ENCODE results near the gene CDH22.
A peak's percentile ranks its signal among the peaks of the same experiment; 100 is the strongest.

Gene CDH22

GRCh38 chr20:46260480-46260879 lies 47.8 kb downstream of the CDH22 start:
- H3K4me1 ChIP-seq (ENCODE audit: control insufficient read depth, insufficient read depth, low read length), result peaks cover 29% of the 10 kb centered on the region
- H3K4me3 ChIP-seq (ENCODE audit: low read length), result no peak overlapping the region
- no peak for DNase-seq (ENCODE audit: low read depth)
- no peaks in the 10 kb centered on the region for H3K36me3 ChIP-seq (ENCODE audit: control insufficient read depth, insufficient read depth, low read length, severe bottlenecking)
- peaks cover 50% of the 10 kb centered on the region for H3K27me3 ChIP-seq (replicated peaks; ENCODE audit: control insufficient read depth, insufficient read depth, low read length)
- H3K9me3 ChIP-seq (ENCODE audit: control insufficient read depth, low read length), result no peaks in the 10 kb centered on the region
- peak overlapping the region; percentile 44 for H3K9ac ChIP-seq (ENCODE audit: low read length)

- Histone ChIP-seq H3K4me1 (ENCODE audit: control insufficient read depth, insufficient read depth, low read length) (peaks cover 29% of the 10 kb centered on the region), H3K36me3 (ENCODE audit: control insufficient read depth, insufficient read depth, low read length, severe bottlenecking) (no peaks in the 10 kb centered on the region), H3K9me3 (ENCODE audit: control insufficient read depth, low read length) (no peaks in the 10 kb centered on the region), H3K4me3 (ENCODE audit: low read length) (no peak overlapping the region), H3K9ac (ENCODE audit: low read length) (no peak overlapping the region), H3K27me3 (replicated peaks; ENCODE audit: control insufficient read depth, insufficient read depth, low read length) (peaks cover 48% of the 10 kb centered on the region)
- DNase-seq (ENCODE audit: low read depth), result no peak
Observed at GRCh38 chr20:46259260-46259859, 48.9 kb downstream of the CDH22 start.

DNA sequence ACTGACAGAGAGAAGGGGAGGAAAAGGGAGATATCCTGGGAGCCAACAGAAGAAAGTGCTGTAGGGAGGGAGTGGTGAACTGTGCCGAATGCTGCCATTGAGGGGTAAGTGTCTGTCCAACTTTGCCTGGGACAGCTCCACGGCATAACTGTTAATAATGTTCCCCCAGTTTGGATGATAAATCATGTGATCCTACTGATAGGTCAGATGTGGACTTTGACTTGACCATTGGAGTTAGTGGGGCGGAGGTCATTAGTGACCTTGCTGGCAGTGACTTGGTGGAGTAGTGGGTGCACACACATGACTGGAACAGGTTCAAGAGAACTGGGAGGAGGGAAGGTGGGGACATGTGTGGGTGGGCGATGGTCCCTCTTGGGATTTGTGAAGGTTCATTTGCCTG lies 50.4 kb downstream of the CDH22 start:
- Histone ChIP-seq H3K27me3 (replicated peaks; ENCODE audit: control insufficient read depth, insufficient read depth, low read length) (peaks cover 48% of the 10 kb centered on the region), H3K36me3 (ENCODE audit: control insufficient read depth, insufficient read depth, low read length, severe bottlenecking) (no peaks in the 10 kb centered on the region), H3K4me1 (ENCODE audit: control insufficient read depth, insufficient read depth, low read length) (peaks cover 25% of the 10 kb centered on the region), H3K9me3 (ENCODE audit: control insufficient read depth, low read length) (no peaks in the 10 kb centered on the region), H3K4me3 (ENCODE audit: low read length) (no peak overlapping the region), H3K9ac (ENCODE audit: low read length) (no peak overlapping the region)
- no peak for DNase-seq (ENCODE audit: low read depth)

DNA sequence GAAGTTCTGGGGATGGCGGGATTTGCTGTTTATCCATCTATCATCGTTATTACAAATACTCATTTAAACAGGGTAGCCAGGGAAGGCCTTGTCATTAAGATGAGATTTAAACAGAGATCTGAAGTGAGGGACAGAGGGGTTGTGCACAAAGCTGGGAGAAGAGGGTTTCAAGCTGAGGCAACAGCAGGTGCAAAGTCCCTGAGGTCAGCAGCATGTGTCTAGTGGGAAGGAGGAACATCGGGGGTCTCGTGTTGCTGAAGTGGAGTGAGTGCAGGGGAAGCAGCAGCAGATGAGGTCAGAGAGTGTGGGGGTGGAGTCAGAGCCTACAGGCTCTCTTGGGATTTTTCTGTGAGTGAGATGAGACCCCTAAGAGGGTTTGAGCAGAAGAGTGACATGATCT lies 52.0 kb downstream of the CDH22 start:
- Histone ChIP-seq H3K4me1 (ENCODE audit: control insufficient read depth, insufficient read depth, low read length) (peaks cover 14% of the 10 kb centered on the region), H3K9ac (ENCODE audit: low read length) (no peak overlapping the region), H3K9me3 (ENCODE audit: control insufficient read depth, low read length) (no peaks in the 10 kb centered on the region), H3K4me3 (ENCODE audit: low read length) (no peak overlapping the region), H3K27me3 (replicated peaks; ENCODE audit: control insufficient read depth, insufficient read depth, low read length) (peaks cover 58% of the 10 kb centered on the region), H3K36me3 (ENCODE audit: control insufficient read depth, insufficient read depth, low read length, severe bottlenecking) (no peaks in the 10 kb centered on the region)
- DNase-seq (ENCODE audit: low read depth), result no peak

DNA sequence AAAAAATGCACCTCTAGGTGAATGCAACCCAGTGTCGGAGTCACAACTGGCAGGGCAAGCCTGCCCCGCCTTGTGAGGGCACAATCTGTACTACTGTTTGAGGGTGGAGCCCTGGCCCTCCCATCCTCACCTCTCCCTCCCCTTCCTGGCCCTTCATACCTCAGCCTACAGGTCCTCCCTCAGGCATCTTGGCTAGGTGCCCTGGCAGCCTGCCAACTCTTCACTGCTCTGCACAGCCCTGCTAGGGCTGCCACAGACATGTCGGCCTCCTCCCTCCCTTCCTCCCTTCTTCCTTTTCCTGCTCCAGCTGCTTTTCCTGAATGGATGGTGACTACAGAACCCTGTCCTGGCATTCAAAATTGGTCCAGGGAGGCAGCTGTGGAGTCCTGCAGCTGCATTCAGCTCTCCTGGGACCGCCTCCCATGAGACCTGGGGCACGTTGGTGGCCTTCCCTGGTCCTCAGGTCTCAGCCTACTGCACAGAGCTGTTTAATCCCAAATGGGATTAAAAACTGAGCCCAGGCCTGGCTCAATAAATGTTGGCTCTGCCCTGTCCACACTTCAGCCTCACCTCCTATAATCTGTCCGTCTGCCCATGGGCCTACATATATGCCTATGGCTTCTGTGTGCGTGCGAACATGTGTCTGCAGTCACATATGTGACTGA lies 52.7 kb downstream of the CDH22 start:
- Histone ChIP-seq H3K27me3 (replicated peaks; ENCODE audit: control insufficient read depth, insufficient read depth, low read length) (peaks cover 63% of the 10 kb centered on the region), H3K4me1 (ENCODE audit: control insufficient read depth, insufficient read depth, low read length) (peaks cover 8% of the 10 kb centered on the region), H3K36me3 (ENCODE audit: control insufficient read depth, insufficient read depth, low read length, severe bottlenecking) (no peaks in the 10 kb centered on the region), H3K4me3 (ENCODE audit: low read length) (no peak overlapping the region), H3K9me3 (ENCODE audit: control insufficient read depth, low read length) (no peaks in the 10 kb centered on the region), H3K9ac (ENCODE audit: low read length) (no peak overlapping the region)
- no peak for DNase-seq (ENCODE audit: low read depth)

DNA sequence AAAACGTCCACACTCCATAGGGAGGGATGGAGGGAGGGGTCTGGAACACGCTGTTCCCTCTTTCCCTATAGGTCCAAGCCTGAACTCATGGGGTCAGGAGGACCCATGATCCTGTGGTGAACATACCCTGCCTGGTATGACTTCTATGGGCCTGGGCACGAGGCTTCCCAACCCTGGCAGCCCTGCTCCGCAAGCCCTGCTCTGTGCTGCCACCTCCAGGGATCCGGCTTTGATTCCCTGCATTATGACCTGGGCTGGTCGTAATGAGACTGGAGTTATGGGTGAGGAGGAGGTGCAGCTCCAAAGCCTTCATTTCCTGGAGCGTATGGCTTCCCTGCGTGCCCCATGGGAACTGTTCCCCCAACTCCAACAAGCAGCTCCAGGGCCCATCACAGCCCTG lies 54.9 kb downstream of the CDH22 start:
- peak; percentile 3 for DNase-seq (ENCODE audit: low read depth)
- no peaks in the 10 kb centered on the region for H3K9me3 ChIP-seq (ENCODE audit: control insufficient read depth, low read length)
- no peaks in the 10 kb centered on the region for H3K4me1 ChIP-seq (ENCODE audit: control insufficient read depth, insufficient read depth, low read length)
- no peak overlapping the region for H3K9ac ChIP-seq (ENCODE audit: low read length)
- H3K36me3 ChIP-seq (ENCODE audit: control insufficient read depth, insufficient read depth, low read length, severe bottlenecking), result no peaks in the 10 kb centered on the region
- H3K27me3 ChIP-seq (replicated peaks; ENCODE audit: control insufficient read depth, insufficient read depth, low read length), result peaks cover 72% of the 10 kb centered on the region
- H3K4me3 ChIP-seq (ENCODE audit: low read length), result no peak overlapping the region

DNA sequence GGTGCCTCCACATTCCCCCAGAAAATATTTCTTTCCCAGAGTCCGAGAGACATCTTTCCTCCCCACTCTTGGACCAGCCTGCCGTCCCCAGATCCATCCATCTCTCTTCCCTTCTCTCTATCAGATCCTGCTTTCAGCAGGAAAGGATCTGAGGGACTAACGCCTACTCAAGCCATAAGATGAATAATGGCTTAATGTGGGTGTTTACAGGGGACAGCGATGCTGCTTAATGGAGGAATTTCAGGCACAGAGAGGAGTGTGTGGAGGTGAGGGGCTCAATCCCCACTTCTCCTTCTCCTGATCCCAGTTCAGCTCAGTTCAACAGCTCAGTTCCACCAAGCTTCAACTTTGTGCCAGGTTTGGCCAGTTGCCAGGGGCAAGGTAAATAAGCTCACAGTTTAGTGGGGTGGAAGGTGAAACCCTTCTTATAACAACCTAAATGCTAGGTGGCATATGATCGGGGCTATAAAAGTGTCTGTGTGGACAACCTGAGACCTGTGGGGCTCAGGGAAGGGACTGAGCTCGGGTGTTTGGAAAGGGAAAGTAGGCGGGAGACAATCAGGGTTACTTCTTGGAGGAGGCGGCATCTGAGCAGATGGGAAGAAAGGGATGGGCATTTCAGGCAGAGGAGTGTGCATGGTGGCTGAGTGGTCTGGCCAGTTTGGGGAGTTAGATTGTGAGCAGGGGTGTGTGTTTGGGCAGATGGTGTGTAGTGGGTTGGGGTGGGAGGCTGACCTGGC lies 55.8 kb downstream of the CDH22 start:
- no peak overlapping the region for H3K4me3 ChIP-seq (ENCODE audit: low read length)
- no peak overlapping the region for H3K9ac ChIP-seq (ENCODE audit: low read length)
- DNase-seq (ENCODE audit: low read depth), result no peak
- peaks cover 71% of the 10 kb centered on the region for H3K27me3 ChIP-seq (replicated peaks; ENCODE audit: control insufficient read depth, insufficient read depth, low read length)
- no peaks in the 10 kb centered on the region for H3K36me3 ChIP-seq (ENCODE audit: control insufficient read depth, insufficient read depth, low read length, severe bottlenecking)
- H3K9me3 ChIP-seq (ENCODE audit: control insufficient read depth, low read length), result no peaks in the 10 kb centered on the region
- H3K4me1 ChIP-seq (ENCODE audit: control insufficient read depth, insufficient read depth, low read length), result no peaks in the 10 kb centered on the region

DNA sequence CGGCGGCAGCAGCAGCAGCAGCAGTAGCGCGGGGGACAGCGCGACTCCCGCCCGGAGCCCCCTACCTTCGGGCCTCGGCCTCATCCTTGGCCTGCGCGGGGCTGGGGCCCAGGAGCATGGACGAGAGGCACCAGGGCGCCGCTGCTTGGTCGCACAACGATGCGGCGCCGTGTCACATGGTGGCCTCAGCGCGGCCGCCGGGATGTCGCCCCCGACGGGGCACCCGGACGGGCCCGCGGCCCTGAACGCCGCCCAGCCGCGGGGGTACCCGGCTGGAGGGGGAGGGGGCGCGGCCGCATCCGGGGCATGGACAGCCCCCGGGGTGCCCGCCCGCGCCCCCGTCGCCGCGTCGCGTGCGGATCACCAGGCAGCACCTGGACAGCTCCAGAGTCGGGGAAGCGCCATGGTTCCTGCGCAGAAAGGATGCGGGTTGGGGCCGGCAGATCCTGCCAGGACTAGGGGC lies 57.1 kb downstream of the CDH22 start:
- H3K9me3 ChIP-seq (ENCODE audit: control insufficient read depth, low read length), result no peaks in the 10 kb centered on the region
- H3K36me3 ChIP-seq (ENCODE audit: control insufficient read depth, insufficient read depth, low read length, severe bottlenecking), result no peaks in the 10 kb centered on the region
- H3K27me3 ChIP-seq (replicated peaks; ENCODE audit: control insufficient read depth, insufficient read depth, low read length), result peaks cover 77% of the 10 kb centered on the region
- no peak overlapping the region for H3K9ac ChIP-seq (ENCODE audit: low read length)
- no peaks in the 10 kb centered on the region for H3K4me1 ChIP-seq (ENCODE audit: control insufficient read depth, insufficient read depth, low read length)
- no peak overlapping the region for H3K4me3 ChIP-seq (ENCODE audit: low read length)
- no peak for DNase-seq (ENCODE audit: low read depth)

DNA sequence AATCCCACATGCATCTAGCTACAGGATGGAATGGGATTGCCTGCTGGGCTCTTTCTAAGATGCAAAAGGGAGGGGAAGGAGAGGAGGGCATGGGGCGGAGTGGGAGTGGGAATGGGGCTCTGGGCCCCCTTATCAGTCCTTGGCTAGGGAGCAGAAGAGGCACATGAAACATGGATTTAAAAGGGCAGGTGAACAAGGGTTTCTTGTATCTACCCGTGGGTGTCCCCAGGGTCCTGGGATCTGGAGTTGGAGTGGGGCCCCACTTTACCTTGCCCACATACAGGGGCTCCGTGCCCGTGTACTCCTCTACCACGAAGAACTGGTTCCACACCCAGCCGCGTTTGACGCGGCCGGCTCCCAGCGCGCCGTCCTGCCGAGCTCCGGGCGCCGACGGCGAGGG lies 57.5 kb downstream of the CDH22 start:
- Histone ChIP-seq H3K4me1 (ENCODE audit: control insufficient read depth, insufficient read depth, low read length) (no peaks in the 10 kb centered on the region), H3K4me3 (ENCODE audit: low read length) (no peak overlapping the region), H3K9me3 (ENCODE audit: control insufficient read depth, low read length) (no peaks in the 10 kb centered on the region), H3K36me3 (ENCODE audit: control insufficient read depth, insufficient read depth, low read length, severe bottlenecking) (no peaks in the 10 kb centered on the region), H3K27me3 (replicated peaks; ENCODE audit: control insufficient read depth, insufficient read depth, low read length) (peaks cover 73% of the 10 kb centered on the region), H3K9ac (ENCODE audit: low read length) (no peak overlapping the region)
- DNase-seq (ENCODE audit: low read depth), result no peak

GRCh38 chr20:46249671-46250070 lies 58.6 kb downstream of the CDH22 start:
- H3K4me1 ChIP-seq (ENCODE audit: control insufficient read depth, insufficient read depth, low read length), result no peaks in the 10 kb centered on the region
- no peak overlapping the region for H3K4me3 ChIP-seq (ENCODE audit: low read length)
- no peak overlapping the region for H3K9ac ChIP-seq (ENCODE audit: low read length)
- DNase-seq (ENCODE audit: low read depth), result no peak
- peaks cover 70% of the 10 kb centered on the region for H3K27me3 ChIP-seq (replicated peaks; ENCODE audit: control insufficient read depth, insufficient read depth, low read length)
- no peaks in the 10 kb centered on the region for H3K36me3 ChIP-seq (ENCODE audit: control insufficient read depth, insufficient read depth, low read length, severe bottlenecking)
- no peaks in the 10 kb centered on the region for H3K9me3 ChIP-seq (ENCODE audit: control insufficient read depth, low read length)

- H3K9ac ChIP-seq (ENCODE audit: low read length), result no peak overlapping the region
- H3K27me3 ChIP-seq (replicated peaks; ENCODE audit: control insufficient read depth, insufficient read depth, low read length), result peaks cover 50% of the 10 kb centered on the region
- H3K9me3 ChIP-seq (ENCODE audit: control insufficient read depth, low read length), result no peaks in the 10 kb centered on the region
- H3K4me3 ChIP-seq (ENCODE audit: low read length), result no peak overlapping the region
- DNase-seq (ENCODE audit: low read depth), result no peak
- H3K4me1 ChIP-seq (ENCODE audit: control insufficient read depth, insufficient read depth, low read length), result peaks cover 4% of the 10 kb centered on the region
- no peaks in the 10 kb centered on the region for H3K36me3 ChIP-seq (ENCODE audit: control insufficient read depth, insufficient read depth, low read length, severe bottlenecking)
Observed at GRCh38 chr20:46246559-46246958, 61.7 kb downstream of the CDH22 start.
